ENCODE results near the gene NHSL1.

DNA sequence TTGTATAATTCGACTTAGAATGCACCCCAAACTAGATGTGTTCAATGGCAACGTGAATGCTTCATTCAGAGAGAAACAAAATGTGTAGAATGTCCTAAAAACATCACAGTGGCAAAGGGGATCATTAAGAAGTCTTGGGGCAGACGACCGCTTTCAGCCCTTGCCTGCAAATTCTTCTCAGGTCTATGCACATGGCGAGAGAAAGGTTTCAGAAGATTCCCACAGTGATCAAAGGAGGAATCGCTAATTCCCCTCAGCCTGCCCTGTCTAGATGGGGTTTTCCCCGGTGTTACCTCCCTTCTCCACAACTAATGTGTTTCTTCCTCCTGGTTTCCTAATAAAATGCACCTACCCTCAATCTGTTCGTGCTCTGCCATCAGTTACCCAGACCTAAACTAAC, 13.3 kb upstream of the NHSL1 start:
- TF ChIP-seq, protein P1, sequence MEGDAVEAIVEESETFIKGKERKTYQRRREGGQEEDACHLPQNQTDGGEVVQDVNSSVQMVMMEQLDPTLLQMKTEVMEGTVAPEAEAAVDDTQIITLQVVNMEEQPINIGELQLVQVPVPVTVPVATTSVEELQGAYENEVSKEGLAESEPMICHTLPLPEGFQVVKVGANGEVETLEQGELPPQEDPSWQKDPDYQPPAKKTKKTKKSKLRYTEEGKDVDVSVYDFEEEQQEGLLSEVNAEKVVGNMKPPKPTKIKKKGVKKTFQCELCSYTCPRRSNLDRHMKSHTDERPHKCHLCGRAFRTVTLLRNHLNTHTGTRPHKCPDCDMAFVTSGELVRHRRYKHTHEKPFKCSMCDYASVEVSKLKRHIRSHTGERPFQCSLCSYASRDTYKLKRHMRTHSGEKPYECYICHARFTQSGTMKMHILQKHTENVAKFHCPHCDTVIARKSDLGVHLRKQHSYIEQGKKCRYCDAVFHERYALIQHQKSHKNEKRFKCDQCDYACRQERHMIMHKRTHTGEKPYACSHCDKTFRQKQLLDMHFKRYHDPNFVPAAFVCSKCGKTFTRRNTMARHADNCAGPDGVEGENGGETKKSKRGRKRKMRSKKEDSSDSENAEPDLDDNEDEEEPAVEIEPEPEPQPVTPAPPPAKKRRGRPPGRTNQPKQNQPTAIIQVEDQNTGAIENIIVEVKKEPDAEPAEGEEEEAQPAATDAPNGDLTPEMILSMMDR (IDR thresholded peaks at IDR 0.05): no peak
- TF ChIP-seq POLR2A (IDR thresholded peaks at IDR 0.05) (no peak), EP300 (IDR thresholded peaks at IDR 0.05) (no peak)

Data from ovary (tissue), 3 donors.